Common myeloid progenitor, CD34-positive (primary cell): ENCODE measurements around the gene SOX10.

Experiments used
- CTCF ChIA-PET: fragments of 350-600 bp; sonication (Branson Sonifier 250); formaldehyde crosslinking; loops from one replicate; lab custom pipeline; 2021; ENCODE audit warnings: antibody characterized with exemption; lab: Charles Lee
- POLR2A ChIA-PET: fragments of 350-600 bp; sonication (Branson Sonifier 250); formaldehyde crosslinking; loops from one replicate; lab custom pipeline; 2021; ENCODE audit warnings: antibody characterized with exemption; lab: Charles Lee
- DNase-seq, 3 donors: peaks; one replicate each; pipeline versions ENCODE4 v3.0.0 to v3.0.0-alpha.2; 2013
- H3K27ac ChIP-seq, 2 experiments: 1 replicate in 1 of 2; 2 replicates in 1 of 2; pipeline ENCODE4 v1.7.0; 2013; ENCODE audit warnings: inconsistent platforms in 2 of 2, low read length in 2 of 2, mild to moderate bottlenecking in 2 of 2, low read depth in 1 of 2, moderate library complexity in 1 of 2; ENCODE audit not compliant: severe bottlenecking in 2 of 2, insufficient read depth in 1 of 2, poor library complexity in 1 of 2
- H3K27me3 ChIP-seq, 5 experiments: replicated peaks in 2 of 5; 1 replicate in 3 of 5; 2 replicates in 2 of 5; pipeline versions ENCODE4 v1.6.1 to v1.7.0; 2013; ENCODE audit warnings: low read length in 4 of 5, mild to moderate bottlenecking in 2 of 5, moderate library complexity in 2 of 5, inconsistent platforms in 1 of 5; ENCODE audit not compliant: insufficient read depth in 5 of 5, control insufficient read depth in 4 of 5
- H3K36me3 ChIP-seq, 4 experiments: 1 replicate in 2 of 4; 2 replicates in 2 of 4; pipeline versions ENCODE4 v1.6.1 to v1.7.0; 2013; ENCODE audit warnings: low read length in 3 of 4, control low read depth in 1 of 4, mild to moderate bottlenecking in 1 of 4; ENCODE audit not compliant: control insufficient read depth in 4 of 4, insufficient read depth in 4 of 4
- H3K4me1 ChIP-seq, 4 experiments: 1 replicate in 3 of 4; 2 replicates in 1 of 4; pipeline versions ENCODE4 v1.6.1 to v1.7.1; 2013; ENCODE audit warnings: low read length in 3 of 4, mild to moderate bottlenecking in 3 of 4, control low read depth in 1 of 4, inconsistent platforms in 1 of 4, moderate library complexity in 1 of 4; ENCODE audit not compliant: control insufficient read depth in 4 of 4, insufficient read depth in 4 of 4; ENCODE audit errors: control extremely low read depth in 1 of 4
- H3K4me3 ChIP-seq, 7 experiments: 1 replicate in 4 of 7; 2 replicates in 3 of 7; pipeline versions ENCODE4 v1.5.1 to v1.7.0; 2013; ENCODE audit warnings: mild to moderate bottlenecking in 7 of 7, low read length in 6 of 7, moderate library complexity in 6 of 7, inconsistent platforms in 2 of 7, low read depth in 2 of 7, control low read depth in 1 of 7; ENCODE audit not compliant: insufficient read depth in 4 of 7, control insufficient read depth in 1 of 7; ENCODE audit errors: extremely low read depth in 1 of 7
- H3K9me3 ChIP-seq, 5 experiments: 1 replicate in 4 of 5; 2 replicates in 1 of 5; pipeline versions ENCODE4 v1.6.1 to v1.7.1; 2013; ENCODE audit warnings: low read length in 4 of 5, mild to moderate bottlenecking in 2 of 5, inconsistent platforms in 1 of 5, low read depth in 1 of 5, moderate library complexity in 1 of 5; ENCODE audit not compliant: control insufficient read depth in 4 of 5, insufficient read depth in 2 of 5; ENCODE audit errors: control extremely low read depth in 1 of 5
- WGBS: methylation state at CpG from one replicate; pipeline ENCODE4 v1.1.5; 2013; ENCODE audit not compliant: insufficient coverage; 5-methylcytosine and 5-hydroxymethylcytosine counted together

The SOX10 gene

GRCh38 chr22:37926771-37927636 is 57.4 kb downstream of the SOX10 start:
- Histone ChIP-seq H3K4me3 (no peak overlapping the region), H3K4me1 (no peaks in the 10 kb centered on the region), H3K36me3 (peaks cover 6 to 62% (median 48%) of the 10 kb centered on the region in 4 experiments), H3K9me3 (no peaks in the 10 kb centered on the region), H3K27me3 (no peaks in the 10 kb centered on the region), H3K27ac (no peak overlapping the region)
- DNase-seq: no peak
- 96% methylated on average over 24 of the region's 32 CpGs for WGBS
- ChIA-PET CTCF (interaction anchor here (1.1 kb wide), 1 partner anchor 39 kb away, joined by 3 read pairs; no protein-coding TSS in a partner anchor), POLR2A (no interaction called here)

- 99% methylated on average over 6 of the region's 7 CpGs for WGBS
- Histone ChIP-seq H3K9me3 (no peaks in the 10 kb centered on the region), H3K36me3 (peaks cover 6 to 61% (median 48%) of the 10 kb centered on the region in 4 experiments), H3K27ac (no peak overlapping the region), H3K4me3 (no peak overlapping the region), H3K27me3 (no peaks in the 10 kb centered on the region), H3K4me1 (no peaks in the 10 kb centered on the region)
- ChIA-PET CTCF (interaction anchor here (1.1 kb wide), 1 partner anchor 39 kb away, joined by 3 read pairs; no protein-coding TSS in a partner anchor), POLR2A (interaction anchor here (0.8 kb wide), 1 partner anchor 17 kb away, joined by 8 read pairs; no protein-coding TSS in a partner anchor)
- no peak for DNase-seq
Measured at GRCh38 chr22:37926358-37926757, 58.0 kb downstream of the SOX10 start.

GRCh38 chr22:37925767-37926166 is 58.6 kb downstream of the SOX10 start:
- POLR2A ChIA-PET: interaction anchor here (0.8 kb wide), 1 partner anchor 18 kb away, joined by 8 read pairs; no protein-coding TSS in a partner anchor
- CTCF ChIA-PET: interaction anchor here (1.1 kb wide), 1 partner anchor 40 kb away, joined by 3 read pairs; no protein-coding TSS in a partner anchor

GRCh38 chr22:37925330-37925729 is 59.0 kb downstream of the SOX10 start:
- CTCF ChIA-PET: no interaction called here
- POLR2A ChIA-PET: interaction anchor here (0.8 kb wide), 1 partner anchor 18 kb away, joined by 8 read pairs; no protein-coding TSS in a partner anchor
- Histone ChIP-seq H3K36me3 (peaks cover 6 to 60% (median 45%) of the 10 kb centered on the region in 4 experiments), H3K4me1 (peaks cover 0 to 4% (median 2%) of the 10 kb centered on the region in 4 experiments), H3K27ac (no peak overlapping the region), H3K27me3 (no peaks in the 10 kb centered on the region), H3K9me3 (no peaks in the 10 kb centered on the region), H3K4me3 (no peak overlapping the region)
- DNase-seq: no peak
- 100% methylated on average over 2 of the region's 3 CpGs for WGBS

More at GRCh38 chr22:37925767-37926166, 58.6 kb downstream of the SOX10 start:
- no peak overlapping the region for H3K4me3 ChIP-seq
- no peak for DNase-seq
- no peak overlapping the region for H3K27ac ChIP-seq
- H3K9me3 ChIP-seq: no peaks in the 10 kb centered on the region
- H3K27me3 ChIP-seq: no peaks in the 10 kb centered on the region
- WGBS: 98% methylated on average over 7 of the region's 15 CpGs
- H3K4me1 ChIP-seq: peaks cover 0 to 2% (median under 1%) of the 10 kb centered on the region in 4 experiments
- H3K36me3 ChIP-seq: peaks cover 6 to 60% (median 46%) of the 10 kb centered on the region in 4 experiments

GRCh38 chr22:37924386-37925065 is 59.8 kb downstream of the SOX10 start:
- DNase-seq: no peak
- H3K4me3 ChIP-seq: no peak overlapping the region
- ChIA-PET CTCF (interaction anchor here (1.4 to 1.6 kb wide), 3 partner anchors 9 to 61 kb away, joined by 3 to 9 read pairs (median 4); partner anchors contain the start of gene MICALL1), POLR2A (no interaction called here)
- 93% methylated on average over 12 of the region's 18 CpGs for WGBS
- H3K9me3 ChIP-seq: no peaks in the 10 kb centered on the region
- H3K27ac ChIP-seq: no peak overlapping the region
- no peaks in the 10 kb centered on the region for H3K27me3 ChIP-seq
- H3K36me3 ChIP-seq: peaks cover 6 to 55% (median 40%) of the 10 kb centered on the region in 4 experiments
- H3K4me1 ChIP-seq: peaks cover 5 to 11% (median 7%) of the 10 kb centered on the region in 4 experiments

- POLR2A ChIA-PET: no interaction called here
- 96% methylated on average over 4 of the region's 4 CpGs for WGBS
Measured at GRCh38 chr22:37923927-37924326, 60.4 kb downstream of the SOX10 start.

More at GRCh38 chr22:37923927-37924326, 60.4 kb downstream of the SOX10 start:
- H3K4me3 ChIP-seq: no peak overlapping the region
- no peak overlapping the region for H3K27ac ChIP-seq
- no peak for DNase-seq
- peaks cover 6 to 54% (median 37%) of the 10 kb centered on the region in 4 experiments for H3K36me3 ChIP-seq
- CTCF ChIA-PET: interaction anchor here (1.0 to 1.6 kb wide), 4 partner anchors 9 to 60 kb away, joined by 3 to 9 read pairs (median 4); partner anchors contain the start of gene MICALL1
- H3K9me3 ChIP-seq: no peaks in the 10 kb centered on the region
- peaks cover 5 to 11% (median 7%) of the 10 kb centered on the region in 4 experiments for H3K4me1 ChIP-seq
- no peaks in the 10 kb centered on the region for H3K27me3 ChIP-seq
